ENCODE results near the gene IER5L. TPM values are rescaled to one million over a fixed set of nuclear protein-coding genes. Genes with fewer than 3 reads are reported as not detected.
A peak's percentile ranks its signal among the peaks of the same experiment; 100 is the strongest.

The IER5L gene
- total RNA-seq, 4 donors from 2014 or later: 0.92 to 3.4 (median 2.9) TPM

GRCh38 chr9:129148463-129149204 is 29.4 kb downstream of the IER5L start:
- in situ Hi-C loops (cut with MboI; ENCODE audit: low sequenced_read_pairs in 4 of 4): loop anchor here in 2 of 4 donors (25.0 kb wide), 2 partner anchors 339 to 639 kb away; no protein-coding TSS in a partner anchor
- intact Hi-C loops (cut with DNase I; ENCODE audit: low total_unique reads): no loop called here
- H3K9me3 ChIP-seq: no peaks in the 10 kb centered on the region
- DNase-seq (no peak), ATAC-seq (no peak)
- H3K36me3 ChIP-seq: no peaks in the 10 kb centered on the region
- no peak for TF ChIP-seq CTCF (IDR thresholded peaks at IDR 0.05 in 4 of 5, conservative IDR thresholded peaks at IDR 0.05 in 1 of 5)
- TF ChIP-seq POLR2A (IDR thresholded peaks at IDR 0.05): no peak
- no peaks in the 10 kb centered on the region for H3K27me3 ChIP-seq
- peak overlapping the region in 3 of 4 donors; percentile 95 to 100 (median 99) for H3K27ac ChIP-seq
- H3K4me3 ChIP-seq: no peak overlapping the region
- peaks cover 37 to 41% of the 10 kb centered on the region in 2 donors for H3K4me1 ChIP-seq

GRCh38 chr9:129146441-129146941 is 31.6 kb downstream of the IER5L start:
- no peaks in the 10 kb centered on the region for H3K36me3 ChIP-seq
- in situ Hi-C loops (cut with MboI; ENCODE audit: low sequenced_read_pairs in 4 of 4) (loop anchor here in 2 of 4 donors (25.0 kb wide), 2 partner anchors 341 to 641 kb away; no protein-coding TSS in a partner anchor), intact Hi-C loops (cut with DNase I; ENCODE audit: low total_unique reads) (no loop called here)
- TF ChIP-seq POLR2A (IDR thresholded peaks at IDR 0.05) (no peak), CTCF (IDR thresholded peaks at IDR 0.05 in 4 of 5, conservative IDR thresholded peaks at IDR 0.05 in 1 of 5) (no peak)
- no peak for ATAC-seq
- H3K4me3 ChIP-seq: no peak overlapping the region
- H3K27me3 ChIP-seq: no peaks in the 10 kb centered on the region
- no peaks in the 10 kb centered on the region for H3K9me3 ChIP-seq
- H3K4me1 ChIP-seq: peaks cover 58 to 61% of the 10 kb centered on the region in 2 donors
- no peak for DNase-seq
- peak overlapping the region; percentile 79 to 100 (median 97) for H3K27ac ChIP-seq

- H3K27me3 ChIP-seq: no peaks in the 10 kb centered on the region
- H3K9me3 ChIP-seq: no peaks in the 10 kb centered on the region
- H3K4me1 ChIP-seq: peaks cover 64 to 68% of the 10 kb centered on the region in 2 donors
- DNase-seq (no peak), ATAC-seq (no peak)
- H3K36me3 ChIP-seq: no peaks in the 10 kb centered on the region
- in situ Hi-C loops (cut with MboI; ENCODE audit: low sequenced_read_pairs in 4 of 4) (loop anchor here in 2 of 4 donors (25.0 kb wide), 2 partner anchors 341 to 641 kb away; no protein-coding TSS in a partner anchor), intact Hi-C loops (cut with DNase I; ENCODE audit: low total_unique reads) (no loop called here)
- TF ChIP-seq CTCF (IDR thresholded peaks at IDR 0.05 in 4 of 5, conservative IDR thresholded peaks at IDR 0.05 in 1 of 5) (no peak), POLR2A (IDR thresholded peaks at IDR 0.05) (no peak)
- no peak overlapping the region for H3K4me3 ChIP-seq
- peak overlapping the region; percentile 79 to 100 (median 97) for H3K27ac ChIP-seq
Observed at GRCh38 chr9:129145841-129146292, 32.2 kb downstream of the IER5L start.

GRCh38 chr9:129145316-129145715 is 32.7 kb downstream of the IER5L start:
- Histone ChIP-seq H3K36me3 (no peaks in the 10 kb centered on the region), H3K4me1 (peaks cover 69 to 73% of the 10 kb centered on the region in 2 donors), H3K4me3 (no peak overlapping the region), H3K27me3 (no peaks in the 10 kb centered on the region), H3K9me3 (no peaks in the 10 kb centered on the region), H3K27ac (peak overlapping the region; percentile 79 to 100 (median 97))
- in situ Hi-C loops (cut with MboI; ENCODE audit: low sequenced_read_pairs in 4 of 4): loop anchor here in 2 of 4 donors (25.0 kb wide), 2 partner anchors 342 to 642 kb away; no protein-coding TSS in a partner anchor
- ATAC-seq: no peak
- TF ChIP-seq CTCF (IDR thresholded peaks at IDR 0.05 in 4 of 5, conservative IDR thresholded peaks at IDR 0.05 in 1 of 5) (no peak), POLR2A (IDR thresholded peaks at IDR 0.05) (no peak)
- no peak for DNase-seq
- intact Hi-C loops (cut with DNase I; ENCODE audit: low total_unique reads): no loop called here

Measured in gastrocnemius medialis (tissue), 4 donors.